NCI-H82 treated with DMSO at 0.1 percent for 48 hours (cell line): ENCODE results near the gene TTLL9.

Experiments used
- DNase-seq: peaks from one replicate; lab custom pipeline; 2025; ENCODE audit not compliant: unreplicated experiment; lab: John Stamatoyannopoulos, UW

Gene TTLL9

GRCh38 chr20:31974951-31975487 lies 104.6 kb downstream of the TTLL9 start:
- peak; percentile 63 for DNase-seq

- DNase-seq = no peak
These were observed 105.4 kb downstream of the TTLL9 start for GRCh38 chr20:31975874-31976273.

GRCh38 chr20:31977080-31977479 lies 106.6 kb downstream of the TTLL9 start:
- no peak for DNase-seq

- DNase-seq = no peak
These were observed 109.4 kb downstream of the TTLL9 start for GRCh38 chr20:31979713-31980426.

- no peak for DNase-seq
These were observed 111.3 kb downstream of the TTLL9 start for GRCh38 chr20:31981784-31982183.

GRCh38 chr20:31984981-31985471 lies 114.6 kb downstream of the TTLL9 start:
- DNase-seq = peak; percentile 34

GRCh38 chr20:31987744-31988143 lies 117.3 kb downstream of the TTLL9 start:
- no peak for DNase-seq

GRCh38 chr20:31988430-31989015 lies 118.1 kb downstream of the TTLL9 start:
- no peak for DNase-seq

GRCh38 chr20:31989030-31989645 lies 118.7 kb downstream of the TTLL9 start:
- DNase-seq = no peak

GRCh38 chr20:31990641-31991338 lies 120.4 kb downstream of the TTLL9 start:
- DNase-seq = no peak

- no peak for DNase-seq
These were observed 120.9 kb downstream of the TTLL9 start for GRCh38 chr20:31991339-31991705.

- DNase-seq = no peak
These were observed 121.7 kb downstream of the TTLL9 start for GRCh38 chr20:31992086-31992485.
